Measurements from ENCODE around the gene SEBOX.
A peak's percentile ranks its signal among the peaks of the same experiment; 100 is the strongest.
"Not testable (repeated sequence)": the region's sequence is repeated elsewhere in the genome, so short reads cannot be mapped to it uniquely, and the experiment has no call there.

Gene SEBOX

GRCh38 chr17:28342313-28342712 lies 22.7 kb downstream of the SEBOX start:
- no peak for DNase-seq (ENCODE audit: extremely low read depth in 1 of 2, low read depth in 1 of 2)

GRCh38 chr17:28341516-28341915 lies 23.5 kb downstream of the SEBOX start:
- no peak for DNase-seq (ENCODE audit: extremely low read depth in 1 of 2, low read depth in 1 of 2)

GRCh38 chr17:28340374-28340773 lies 24.6 kb downstream of the SEBOX start:
- DNase-seq (ENCODE audit: extremely low read depth in 1 of 2, low read depth in 1 of 2): no peak

- no peak for DNase-seq (ENCODE audit: extremely low read depth in 1 of 2, low read depth in 1 of 2)
Observed at GRCh38 chr17:28339431-28339830, 25.6 kb downstream of the SEBOX start.

DNA sequence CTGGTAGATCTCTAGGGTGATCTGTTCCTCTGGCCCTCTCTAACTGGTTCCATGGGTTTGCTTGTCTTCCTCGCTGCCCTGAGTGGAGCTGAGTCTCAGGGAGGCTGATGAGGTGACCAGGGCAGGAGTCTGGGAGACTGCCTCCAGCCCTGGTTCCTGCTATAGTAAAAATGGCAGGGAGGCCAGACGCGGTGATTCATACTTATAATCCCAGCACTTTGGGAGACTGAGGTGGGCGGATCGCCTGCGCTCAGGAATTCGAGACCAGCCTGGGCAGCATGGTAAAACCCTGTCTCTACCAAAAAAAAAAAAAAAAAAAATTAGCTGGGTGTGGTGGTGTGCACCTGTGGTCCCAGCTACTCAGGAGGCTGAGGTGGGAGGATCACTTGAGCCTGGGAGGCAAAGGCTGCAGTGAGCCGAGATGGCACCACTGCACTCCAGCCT lies 26.2 kb downstream of the SEBOX start:
- not testable (repeated sequence) for DNase-seq (ENCODE audit: extremely low read depth in 1 of 2, low read depth in 1 of 2)

DNA sequence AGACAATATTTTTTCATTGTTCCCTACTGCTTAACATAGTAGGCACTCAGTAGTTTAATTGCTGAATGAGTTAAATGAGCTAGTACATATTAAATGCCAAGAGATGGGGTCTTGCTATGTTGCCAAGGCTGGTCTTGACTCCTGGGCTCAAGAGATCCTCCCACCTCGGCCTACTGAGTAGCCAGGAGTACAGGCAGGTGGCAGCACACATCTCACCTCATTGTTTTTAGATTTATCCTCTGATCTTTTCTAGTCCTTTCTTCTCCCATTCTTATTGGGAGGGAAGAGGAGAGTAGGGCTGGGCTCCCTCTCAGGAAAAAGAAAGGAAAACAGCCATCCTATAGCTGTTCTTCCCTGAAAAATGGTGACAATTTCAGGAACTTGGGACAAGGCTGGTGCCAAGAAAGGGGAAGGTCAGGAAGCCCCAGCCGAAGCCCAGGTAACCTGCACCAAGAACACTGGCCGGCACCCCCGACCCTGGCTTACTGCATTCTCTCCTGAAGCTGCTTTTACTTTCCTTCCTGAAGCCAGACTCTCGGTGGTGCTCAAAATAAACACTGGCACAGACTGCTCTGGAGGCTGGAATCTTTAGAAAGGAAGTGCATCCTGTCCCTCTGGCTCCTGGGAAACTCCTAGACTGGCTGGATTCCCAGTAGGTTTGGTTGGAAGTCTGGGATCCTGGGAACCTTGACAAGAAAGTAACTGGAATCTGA lies 26.8 kb downstream of the SEBOX start:
- no peak for DNase-seq (ENCODE audit: extremely low read depth in 1 of 2, low read depth in 1 of 2)

DNA sequence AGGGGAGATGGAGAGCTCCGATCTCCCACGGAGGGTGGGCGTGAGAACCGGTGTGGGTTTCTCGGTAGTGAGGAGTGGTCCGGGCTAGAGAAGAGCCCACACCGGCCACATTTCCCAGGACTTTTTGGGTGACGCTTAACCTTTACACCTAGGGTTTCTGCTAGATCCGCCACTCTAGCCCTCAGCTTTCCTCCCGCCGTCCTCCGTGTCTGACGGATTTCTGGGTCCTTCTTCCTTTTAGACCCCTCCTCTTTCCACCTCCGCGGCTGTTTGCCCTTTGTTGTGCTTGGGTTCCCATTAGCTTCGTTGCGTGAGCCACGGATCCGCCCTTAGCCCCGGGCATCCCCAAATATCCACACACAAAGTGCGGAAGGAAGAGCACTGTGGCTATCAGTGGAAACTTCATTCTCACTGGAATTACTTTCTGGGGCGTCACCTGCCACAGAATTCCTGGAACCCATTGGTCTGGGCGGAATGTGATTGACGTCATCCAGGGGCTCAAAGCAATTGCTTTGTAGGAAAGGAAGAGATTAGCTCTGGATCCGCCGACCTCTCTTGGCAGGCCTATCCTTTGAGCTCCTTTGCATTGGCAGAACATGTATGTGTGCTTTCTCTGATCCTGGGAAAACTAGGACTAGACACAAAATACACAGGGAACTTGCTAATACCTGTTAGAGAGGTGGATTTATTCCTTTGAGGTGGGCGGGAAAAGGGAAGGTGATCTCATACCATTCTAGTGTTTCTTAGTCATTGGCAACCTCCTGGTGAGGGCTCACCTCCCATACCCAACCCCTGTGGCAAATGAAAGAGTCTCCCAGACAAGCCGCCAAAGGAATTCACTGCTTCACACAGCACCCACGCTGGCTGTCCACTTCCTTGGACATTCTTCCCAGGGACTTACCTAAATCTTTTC lies 28.8 kb downstream of the SEBOX start:
- DNase-seq (ENCODE audit: extremely low read depth in 1 of 2, low read depth in 1 of 2): no peak

DNA sequence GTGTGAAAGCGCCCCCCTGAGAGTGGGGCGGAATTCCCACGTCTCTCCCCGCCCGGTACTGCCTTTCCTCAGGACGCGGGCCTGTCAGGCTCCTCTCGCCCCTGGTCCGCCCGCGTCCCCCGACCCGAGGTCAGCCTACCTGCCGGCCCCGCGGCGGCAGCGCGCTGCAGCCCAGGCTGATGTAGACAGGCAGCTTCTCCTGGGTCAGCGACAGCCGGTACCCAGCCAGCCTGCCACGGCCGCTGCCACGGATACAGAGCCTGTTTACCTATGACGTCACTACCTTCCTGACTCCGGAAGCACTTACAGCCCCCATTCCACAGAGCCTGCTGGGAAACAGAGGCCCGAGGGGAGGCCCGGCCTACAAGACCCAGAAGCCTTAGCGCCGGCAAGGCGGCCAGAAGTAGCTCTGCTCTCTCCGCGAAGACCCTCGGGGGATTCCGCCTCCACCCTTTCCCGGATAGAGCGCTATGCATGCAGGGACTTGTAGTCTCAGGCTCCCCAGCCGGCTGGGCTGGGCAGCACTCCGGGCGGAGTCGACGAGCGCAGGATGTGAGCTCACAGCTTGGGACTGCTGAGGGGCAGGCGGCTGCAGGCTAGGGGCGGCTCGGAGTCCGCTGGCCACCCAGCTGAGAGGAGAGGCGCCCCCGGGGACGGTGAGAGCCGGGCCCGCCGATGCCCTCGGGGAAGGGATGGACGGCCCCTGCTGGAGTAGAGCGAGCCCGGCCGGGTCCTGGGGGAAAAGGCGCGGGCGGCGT lies 29.6 kb downstream of the SEBOX start, which contains the start of the genes IFT20 and TNFAIP1:
Gene IFT20 (minus strand): TSS at position 272 of the 758 bp plus-strand sequence. CDS start 3,487 bp downstream, outside the sequence.
Gene TNFAIP1 (plus strand): TSS at position 561 of the 758 bp plus-strand sequence. CDS start 3,761 bp downstream, outside the sequence.
- DNase-seq (ENCODE audit: extremely low read depth in 1 of 2, low read depth in 1 of 2): peak; percentile 92 to 96

GRCh38 chr17:28334666-28335200 lies 30.3 kb downstream of the SEBOX start:
- no peak for DNase-seq (ENCODE audit: extremely low read depth in 1 of 2, low read depth in 1 of 2)

GRCh38 chr17:28334171-28334570 lies 30.8 kb downstream of the SEBOX start:
- DNase-seq (ENCODE audit: extremely low read depth in 1 of 2, low read depth in 1 of 2): no peak

DNA sequence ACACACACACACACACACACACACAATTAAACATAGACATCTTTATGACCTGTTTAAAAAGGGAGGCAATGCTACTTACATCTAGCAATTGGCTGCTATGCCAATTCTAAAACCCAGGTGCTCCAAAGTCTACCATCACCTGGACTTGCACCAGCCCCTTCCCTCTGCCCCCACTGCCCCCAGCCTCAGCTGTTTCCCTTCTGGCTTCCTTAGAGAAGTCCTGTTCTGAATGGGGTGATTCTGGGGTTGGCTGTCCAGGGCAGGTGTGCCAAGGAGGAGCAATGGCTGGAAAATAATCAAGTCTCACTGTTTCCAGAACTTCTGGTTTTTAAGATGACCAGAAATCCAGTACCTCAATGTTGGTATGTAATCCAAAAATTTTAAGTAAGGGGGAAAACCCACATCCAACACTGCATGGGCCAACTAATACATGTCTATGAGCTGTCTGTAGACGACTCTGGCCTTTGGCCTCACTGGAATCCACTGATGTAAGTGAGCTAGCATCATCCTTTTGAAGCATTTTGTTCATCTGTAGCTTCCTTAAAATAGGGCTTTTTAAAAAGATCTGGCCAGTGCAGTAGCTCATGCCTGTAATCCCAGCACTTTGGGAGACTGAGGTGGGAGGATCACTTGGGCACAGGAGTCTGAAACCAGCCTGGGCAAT lies 31.8 kb downstream of the SEBOX start:
- DNase-seq (ENCODE audit: extremely low read depth in 1 of 2, low read depth in 1 of 2): no peak

GRCh38 chr17:28331891-28332420 lies 33.0 kb downstream of the SEBOX start:
- DNase-seq (ENCODE audit: extremely low read depth in 1 of 2, low read depth in 1 of 2): no peak

DNA sequence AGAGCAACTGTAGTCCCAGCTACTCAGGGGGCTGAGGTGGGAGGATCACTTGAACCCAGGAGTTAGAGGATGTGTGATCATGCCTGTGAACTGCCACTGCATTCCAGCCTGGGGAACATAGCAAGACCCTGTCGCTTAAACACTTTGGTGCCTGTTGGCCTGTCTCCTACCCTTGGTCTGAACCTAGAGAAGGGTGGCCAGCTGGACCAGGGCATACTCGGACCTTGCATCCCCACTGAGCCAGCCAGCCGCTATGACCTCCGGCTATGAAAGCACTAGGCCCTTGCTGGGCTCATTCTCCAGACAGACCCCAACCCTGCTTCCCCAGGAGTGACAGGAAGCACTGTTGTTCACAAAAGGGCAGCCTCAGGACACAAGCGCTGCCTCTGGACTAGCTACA lies 34.3 kb downstream of the SEBOX start:
- no peak for DNase-seq (ENCODE audit: extremely low read depth in 1 of 2, low read depth in 1 of 2)

DNA sequence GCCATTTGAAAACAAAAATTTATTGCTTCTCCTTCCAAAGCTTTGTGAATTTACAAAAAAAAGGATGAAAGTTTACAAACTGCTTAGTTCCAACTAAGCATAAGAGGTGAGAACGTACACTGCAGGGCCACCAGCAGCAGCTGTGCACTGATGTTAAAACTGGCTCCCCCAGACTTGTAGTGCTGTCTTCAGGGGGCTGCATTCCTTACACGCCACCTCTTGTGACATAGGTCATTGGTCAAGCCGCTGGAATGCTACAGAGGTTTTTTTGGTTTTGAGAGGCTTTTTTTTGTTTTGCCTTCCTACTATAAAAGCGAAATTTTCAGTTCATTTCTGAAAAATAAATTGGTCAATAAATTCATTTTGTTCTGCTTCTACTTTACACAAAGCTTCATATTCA lies 36.7 kb downstream of the SEBOX start:
- DNase-seq (ENCODE audit: extremely low read depth in 1 of 2, low read depth in 1 of 2): no peak

DNA sequence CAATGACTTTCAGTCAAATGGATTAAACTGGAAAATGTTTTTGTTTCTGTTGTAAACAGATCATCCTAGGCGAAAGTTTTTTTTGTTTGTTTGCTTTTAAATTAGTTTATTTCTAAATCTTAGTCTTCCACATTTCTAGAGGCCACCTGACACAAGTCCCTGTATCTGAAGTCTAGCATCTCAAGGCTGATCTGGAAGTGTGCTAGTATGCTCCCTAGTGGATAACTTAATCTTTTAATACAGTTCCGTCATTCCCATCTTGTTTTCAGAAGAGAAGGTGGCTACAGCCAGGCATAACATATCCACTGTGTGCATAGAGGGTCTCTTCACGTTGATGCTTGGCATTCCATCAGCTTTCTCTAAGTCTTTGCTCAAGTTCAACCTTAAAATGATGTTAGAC lies 37.3 kb downstream of the SEBOX start:
- DNase-seq (ENCODE audit: extremely low read depth in 1 of 2, low read depth in 1 of 2): no peak

- no peak for DNase-seq (ENCODE audit: extremely low read depth in 1 of 2, low read depth in 1 of 2)
Observed at GRCh38 chr17:28327031-28327607, 37.9 kb downstream of the SEBOX start.

DNA sequence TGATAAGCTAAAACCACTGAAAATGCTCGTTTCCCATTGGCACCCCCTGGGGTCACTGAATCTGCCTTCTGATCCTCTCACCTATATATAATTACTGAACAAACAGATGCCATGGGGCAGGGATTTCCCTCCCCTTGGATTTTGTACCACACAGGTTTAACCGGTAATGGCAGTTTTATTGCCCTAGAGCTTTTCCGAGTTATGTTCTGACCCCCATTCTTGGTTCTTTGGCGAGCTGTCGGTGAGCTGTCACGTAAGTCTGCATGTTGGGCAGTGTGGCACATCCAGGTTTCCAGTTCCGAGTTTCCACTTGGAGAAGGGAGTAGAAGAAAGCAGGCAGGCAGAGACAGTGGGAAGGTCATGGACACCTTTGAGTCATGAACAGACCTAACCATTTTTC lies 38.9 kb downstream of the SEBOX start:
- DNase-seq (ENCODE audit: extremely low read depth in 1 of 2, low read depth in 1 of 2): no peak

DNA sequence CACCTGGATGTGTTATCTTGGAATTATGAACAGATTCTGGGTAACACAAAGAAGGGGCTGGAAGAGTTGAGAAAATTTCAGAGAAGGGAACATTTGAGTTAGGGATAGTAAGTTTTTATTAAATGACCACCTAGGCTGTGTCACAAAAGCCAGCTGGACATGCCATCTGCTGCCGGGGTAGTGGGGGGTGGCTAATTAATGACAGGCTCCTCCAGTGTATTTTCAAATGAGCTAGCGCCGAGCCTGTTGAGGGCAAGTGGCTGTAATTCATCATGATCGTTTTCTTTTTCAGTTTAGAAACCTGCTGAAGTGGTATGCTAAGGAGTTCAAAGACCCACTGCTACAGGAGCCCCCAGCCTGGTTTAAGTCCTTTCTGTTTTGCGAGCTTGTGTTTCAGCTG lies 39.8 kb downstream of the SEBOX start:
- no peak for DNase-seq (ENCODE audit: extremely low read depth in 1 of 2, low read depth in 1 of 2)

DNA sequence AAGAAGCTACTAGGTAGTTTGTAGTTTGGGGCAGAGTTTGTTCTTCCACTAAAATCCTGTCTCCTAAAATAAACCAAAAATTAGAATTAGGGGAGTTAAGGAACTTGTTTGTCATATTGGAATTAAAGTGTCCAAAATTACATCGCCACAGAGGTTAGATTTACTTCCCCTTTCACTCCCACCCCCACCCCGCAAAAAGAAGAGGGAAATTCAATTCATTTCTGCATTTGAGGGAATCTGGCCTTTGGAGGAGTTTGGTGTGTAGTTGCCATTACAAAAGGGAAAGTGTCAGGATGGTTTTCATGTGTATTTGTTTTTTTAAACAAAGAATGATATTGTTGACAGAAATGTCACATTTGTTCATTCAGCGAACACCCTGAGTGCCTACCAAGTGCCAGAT lies 40.2 kb downstream of the SEBOX start:
- no peak for DNase-seq (ENCODE audit: extremely low read depth in 1 of 2, low read depth in 1 of 2)
